HG03442 (cell line): ENCODE measurements around the gene BCL2L12.
A peak's percentile ranks its signal among the peaks of the same experiment; 100 is the strongest.

ENCODE experiments used
- ATAC-seq: cut with Tn5 transposase; IDR thresholded peaks from one replicate; pipeline ENCODE4 v1.9.1; 2021; ENCODE audit warnings: mild to moderate bottlenecking, moderate library complexity; ENCODE audit not compliant: unreplicated experiment

Gene BCL2L12

DNA sequence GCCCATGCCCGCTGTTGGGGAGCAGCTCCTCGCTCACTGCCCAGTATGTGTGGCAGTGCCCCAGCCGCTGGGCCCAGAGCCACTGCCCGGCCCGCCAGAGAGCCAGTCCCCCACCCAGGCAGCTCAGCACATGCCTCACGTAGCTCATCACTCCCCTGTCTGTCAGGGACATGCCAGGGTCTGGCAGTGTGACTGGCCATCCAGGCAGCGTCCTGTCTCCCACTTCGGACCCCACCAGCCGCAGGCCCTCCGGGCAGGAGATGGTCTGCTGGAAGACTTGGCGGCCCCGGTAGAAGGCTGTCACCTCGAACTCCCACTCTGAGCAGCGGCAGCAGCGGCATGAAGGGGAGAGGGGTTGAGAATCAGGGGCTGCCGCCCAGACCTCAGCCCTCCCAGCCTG lies 3.7 kb upstream of the BCL2L12 start:
- ATAC-seq, result no peak

- no peak for ATAC-seq
Observed at GRCh38 chr19:49663224-49663623, 2.5 kb upstream of the BCL2L12 start.

- no peak for ATAC-seq
Observed at GRCh38 chr19:49664171-49665035, 1.3 kb upstream of the BCL2L12 start.

- ATAC-seq, result no peak
Observed at GRCh38 chr19:49665036-49665350, 740 bp upstream of the BCL2L12 start.

DNA sequence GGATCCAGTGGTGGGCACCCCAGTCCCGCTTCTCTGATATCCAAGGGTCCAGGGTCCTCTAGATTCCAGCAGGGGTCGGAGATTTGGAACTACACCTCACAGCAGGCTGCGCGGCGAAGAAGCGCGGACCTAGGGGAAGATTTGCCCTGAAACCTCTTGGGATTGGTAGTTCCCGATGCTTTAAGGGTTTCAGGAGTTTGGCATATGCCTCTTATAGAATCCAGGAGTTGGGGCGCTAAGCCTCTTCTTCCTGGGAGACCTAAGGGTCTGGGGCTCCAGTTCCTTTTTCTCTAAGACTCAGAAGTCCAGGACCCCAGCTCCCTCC lies 349 bp downstream of the BCL2L12 start:
- ATAC-seq, result no peak

GRCh38 chr19:49667473-49667872 lies 1.7 kb downstream of the BCL2L12 start:
- no peak for ATAC-seq

- no peak for ATAC-seq
Observed at GRCh38 chr19:49669516-49669915, 3.8 kb downstream of the BCL2L12 start.

- ATAC-seq, result no peak
Observed at GRCh38 chr19:49672131-49672919, 6.6 kb downstream of the BCL2L12 start.

DNA sequence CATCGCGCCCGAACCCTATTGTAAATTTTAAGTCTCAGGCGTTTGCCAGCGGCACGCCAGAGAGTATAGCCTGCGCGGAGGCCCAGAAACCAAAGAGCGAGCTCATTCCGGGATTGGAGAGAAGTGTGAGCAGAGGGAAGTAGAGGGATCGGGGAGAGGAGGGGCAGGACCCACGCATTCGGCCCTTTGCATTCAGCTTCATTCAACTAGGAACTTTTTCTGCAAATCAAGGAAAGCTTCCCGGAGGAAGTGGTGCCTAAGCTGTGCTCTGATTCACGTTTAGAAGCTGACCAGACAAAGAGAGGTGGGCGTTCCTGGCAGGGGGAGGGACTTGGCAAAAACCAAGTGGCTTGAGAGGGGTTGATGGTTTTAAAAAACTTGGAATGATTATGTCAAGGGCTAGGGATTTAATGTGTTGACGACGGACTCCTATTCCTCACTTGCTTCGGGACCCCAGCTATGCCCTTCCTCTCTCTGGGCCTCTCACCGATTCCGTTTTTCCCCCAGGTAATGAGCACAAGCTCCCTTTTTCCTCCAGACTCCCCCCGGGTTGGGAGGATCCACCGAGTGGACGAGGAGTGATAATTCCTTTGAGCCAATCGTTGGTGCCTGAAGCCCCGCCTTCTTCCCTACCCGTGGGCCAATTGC lies 10.5 kb downstream of the BCL2L12 start:
- ATAC-seq, result no peak

DNA sequence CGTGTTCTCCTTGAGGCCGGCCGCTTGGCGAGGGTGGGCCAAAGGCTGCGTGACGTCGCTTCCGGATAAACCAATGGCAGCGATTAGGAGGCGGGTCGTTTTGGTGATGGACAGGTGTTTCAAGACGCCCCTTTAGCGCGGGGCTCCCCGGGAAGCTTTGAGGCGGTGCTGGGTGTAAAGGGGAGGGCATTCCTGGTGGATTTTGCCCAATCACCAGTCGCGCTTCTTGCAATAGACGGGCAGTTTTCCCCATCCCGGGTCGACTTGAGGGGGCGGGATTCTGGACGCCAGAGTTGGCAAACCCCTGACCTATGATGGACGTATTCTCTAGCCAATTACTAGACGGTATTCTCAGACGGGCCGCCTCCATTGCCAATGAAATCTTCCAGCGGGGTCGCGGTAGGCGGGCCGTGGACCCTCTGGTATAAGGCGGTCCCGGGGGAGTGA lies 11.1 kb downstream of the BCL2L12 start:
- ATAC-seq, result peak; percentile 60

DNA sequence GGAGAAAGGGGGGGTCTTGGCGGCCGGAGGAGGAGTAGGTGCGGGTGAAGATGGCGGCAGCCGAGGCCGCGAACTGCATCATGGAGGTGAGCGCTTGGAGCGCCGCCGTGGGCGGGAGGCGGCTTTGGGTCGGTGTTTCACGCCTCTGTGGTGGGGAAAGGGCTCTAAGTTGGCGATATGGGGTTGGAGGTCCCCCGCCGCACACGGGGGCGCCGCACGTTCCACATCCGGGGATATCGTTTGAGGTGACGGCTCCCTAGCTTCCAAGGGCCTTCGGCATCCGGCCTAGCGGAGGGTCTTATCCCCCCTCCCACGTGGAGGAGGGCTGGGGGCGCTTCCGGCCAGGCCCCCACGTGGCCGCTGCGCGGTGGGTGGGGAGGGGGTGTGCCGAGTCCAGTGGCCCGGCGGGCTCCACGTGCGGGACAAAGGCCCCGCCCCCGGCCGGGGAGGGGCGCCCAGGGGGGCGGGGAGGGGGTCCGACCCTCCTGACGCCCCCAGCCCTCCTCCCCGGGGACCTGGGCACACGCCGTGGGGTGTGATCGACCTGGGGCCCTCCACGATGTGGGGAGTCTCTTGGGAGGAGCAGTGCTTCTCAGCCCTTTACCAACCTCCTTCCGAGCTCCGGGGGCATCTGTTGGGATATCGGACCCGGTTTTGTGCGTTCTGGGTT lies 11.6 kb downstream of the BCL2L12 start, which contains the start of gene PRMT1:
Gene PRMT1 (plus strand): TSS at position 41 of the 670 bp plus-strand sequence. CDS start 10 bp downstream, at position 51.
- ATAC-seq, result peak; percentile 1

DNA sequence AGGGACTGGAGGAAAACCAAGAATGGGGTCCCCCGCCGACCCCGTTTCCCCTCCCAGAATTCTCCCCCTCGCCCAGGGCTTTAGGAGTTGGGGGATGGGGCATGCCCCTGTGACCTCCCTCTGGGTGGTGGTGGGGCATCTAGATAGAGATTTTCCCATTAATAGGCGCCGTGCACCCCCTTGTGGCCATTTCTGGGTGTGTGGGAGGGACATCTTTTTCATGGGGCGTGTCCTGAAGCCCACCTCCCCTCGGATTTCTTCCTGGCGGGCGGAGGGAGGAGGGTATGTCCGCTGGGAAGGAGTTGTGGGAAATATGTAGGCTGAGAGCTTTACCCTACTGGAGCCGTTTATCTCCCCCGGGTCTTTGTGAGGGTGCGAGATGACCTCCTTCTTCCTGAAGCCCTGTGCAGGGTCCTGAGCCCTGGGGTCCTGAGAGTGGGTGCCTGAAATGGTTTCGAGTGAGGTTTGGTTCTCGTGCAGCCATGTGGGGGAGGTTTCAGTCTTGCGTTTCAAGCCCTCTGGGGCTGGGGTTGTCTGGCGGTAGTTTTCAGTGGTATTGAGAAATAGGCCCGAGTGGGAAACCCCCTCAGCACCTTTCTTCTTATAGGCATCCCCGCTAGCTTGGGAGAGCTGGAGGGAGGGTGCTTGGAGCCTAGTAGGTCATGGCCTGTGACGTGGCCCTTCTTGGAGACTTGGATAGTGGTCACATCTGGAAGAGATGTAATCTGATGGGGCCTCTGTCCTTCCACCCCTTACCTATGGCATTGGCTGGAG lies 12.4 kb downstream of the BCL2L12 start:
- no peak for ATAC-seq

DNA sequence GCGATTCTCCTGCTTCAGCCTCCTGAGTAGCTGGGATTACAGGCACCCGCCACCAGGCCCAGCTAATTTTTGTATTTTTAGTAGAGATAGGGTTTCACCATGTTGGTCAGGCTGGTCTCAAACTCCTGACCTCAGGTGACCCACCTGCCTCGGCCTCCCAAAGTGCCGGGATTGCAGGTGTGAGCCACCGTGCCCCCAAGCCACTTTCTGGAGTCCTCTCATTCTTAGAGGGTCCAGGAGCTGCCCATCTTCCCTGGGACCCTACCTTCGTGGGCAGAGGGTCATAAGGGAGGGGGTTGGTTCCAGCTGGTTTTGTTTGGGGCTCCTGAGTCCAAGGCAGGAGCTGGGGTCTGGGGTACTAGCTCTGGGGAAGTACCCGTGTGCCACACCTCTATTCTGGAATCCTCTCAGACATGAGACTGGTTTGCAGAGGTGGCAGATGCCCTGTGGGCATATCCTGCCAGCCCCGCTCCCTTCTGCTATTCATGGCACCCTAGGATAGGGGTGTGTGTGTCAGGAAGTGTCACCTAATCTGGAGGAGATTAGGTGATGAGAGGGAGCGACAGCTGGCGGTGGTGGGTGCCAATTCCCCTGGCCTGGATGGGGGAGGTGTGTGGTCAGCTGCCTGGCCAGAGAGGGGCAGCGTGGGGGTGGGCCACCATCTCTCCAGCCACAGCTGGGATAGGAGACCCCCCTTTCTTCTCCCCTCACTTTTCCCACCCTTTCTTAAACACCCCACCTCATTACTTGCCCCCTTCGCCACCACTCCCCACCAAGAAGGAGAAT lies 13.4 kb downstream of the BCL2L12 start:
- no peak for ATAC-seq

DNA sequence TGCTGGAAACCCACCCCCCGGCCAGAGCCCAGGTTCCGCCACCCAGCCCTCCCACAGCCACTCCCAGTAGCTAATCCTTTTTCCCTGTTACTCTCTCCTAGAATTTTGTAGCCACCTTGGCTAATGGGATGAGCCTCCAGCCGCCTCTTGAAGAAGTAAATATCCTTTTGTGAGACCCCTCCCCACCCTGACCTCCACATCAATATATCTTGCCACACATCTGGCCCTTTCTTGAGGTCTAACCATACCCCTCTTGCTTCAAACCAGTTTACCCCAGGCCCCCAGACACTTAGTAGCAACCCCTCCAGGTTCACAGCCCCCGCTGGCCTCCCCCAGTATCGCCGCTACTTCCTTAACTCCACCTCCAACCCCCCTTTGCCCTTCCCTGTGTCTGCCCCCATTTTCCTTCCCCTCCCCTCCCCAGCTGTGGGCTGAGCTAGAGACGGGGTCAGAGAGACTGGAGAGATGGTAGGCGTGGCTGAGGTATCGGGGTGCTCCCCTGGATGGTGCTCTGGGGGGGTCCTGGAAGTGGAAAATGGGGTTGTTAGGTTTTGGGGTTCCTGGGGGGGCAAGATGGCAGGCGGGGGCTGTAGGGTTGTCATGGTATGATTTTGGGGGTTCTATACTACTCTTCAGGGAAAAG lies 14.2 kb downstream of the BCL2L12 start:
- ATAC-seq, result no peak

- no peak for ATAC-seq
Observed at GRCh38 chr19:49680421-49681351, 15.0 kb downstream of the BCL2L12 start.

DNA sequence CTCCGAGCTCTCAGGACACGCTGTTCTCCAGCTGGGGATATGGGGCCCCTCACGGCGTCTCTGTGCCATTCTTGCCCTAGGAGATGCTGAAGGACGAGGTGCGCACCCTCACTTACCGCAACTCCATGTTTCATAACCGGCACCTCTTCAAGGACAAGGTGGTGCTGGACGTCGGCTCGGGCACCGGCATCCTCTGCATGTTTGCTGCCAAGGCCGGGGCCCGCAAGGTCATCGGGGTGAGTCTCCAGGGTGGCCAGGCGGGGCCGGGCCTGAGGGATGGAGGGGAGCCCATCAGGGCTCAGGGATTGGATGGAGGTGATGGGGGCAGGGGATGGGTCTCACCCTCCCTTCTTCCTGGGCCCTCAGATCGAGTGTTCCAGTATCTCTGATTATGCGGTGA lies 16.1 kb downstream of the BCL2L12 start:
- ATAC-seq, result no peak

GRCh38 chr19:49682274-49682673 lies 16.5 kb downstream of the BCL2L12 start:
- no peak for ATAC-seq

- no peak for ATAC-seq
Observed at GRCh38 chr19:49683814-49684250, 18.1 kb downstream of the BCL2L12 start.
